ENCODE results near the gene PCDH19. TPM values are rescaled to one million over a fixed set of nuclear protein-coding genes. Genes with fewer than 3 reads are reported as not detected.

Gene PCDH19
- total and polyA plus RNA-seq, 10 of the 15 experiments (the other 5 are each of a cell fraction or from before 2014, with no cell fraction given) = 0.01 TPM; not detected in 9

GRCh38 chrX:100296183-100296753, 113.8 kb downstream of the PCDH19 start:
- no peaks in the 10 kb centered on the region for H3K79me2 ChIP-seq (ENCODE audit: control insufficient read depth, insufficient read depth, low read length)
- no peak overlapping the region for H3K4me2 ChIP-seq (ENCODE audit: control insufficient read depth, insufficient read depth)
- 39% methylated on average over 21 of the region's 21 CpGs for WGBS (ENCODE audit: insufficient coverage, insufficient replicate concordance, low lambda C conversion rate, missing lambda C conversion rate)
- ChIA-PET CTCF (no interaction called here), POLR2A (no interaction called here), SMC1A (ENCODE audit: uncharacterized antibody, unreplicated experiment) (interaction anchor here (1.1 kb wide), 1 partner anchor 9 kb away, joined by 3 read pairs; no protein-coding TSS in a partner anchor), RAD21 (ENCODE audit: unreplicated experiment) (no interaction called here)
- in situ Hi-C loops (cut with MboI) (no loop called here), intact Hi-C loops (cut with micrococcal nuclease; ENCODE audit: unreplicated experiment) (no loop called here)
- no peaks in the 10 kb centered on the region for H3K9me3 ChIP-seq (replicated peaks; ENCODE audit: control insufficient read depth, insufficient read depth, low read length)
- BruUV-seq (replicated peaks) = no TSS peak
- H3K27me3 ChIP-seq (replicated peaks in 1 of 2; ENCODE audit: control insufficient read depth in 2 of 2, insufficient read depth in 2 of 2, low read length in 1 of 2) = no peaks in the 10 kb centered on the region
- no peak overlapping the region for H3K27ac ChIP-seq (ENCODE audit: control insufficient read depth, insufficient read depth)
- H3K4me1 ChIP-seq (ENCODE audit: control insufficient read depth, insufficient read depth, low read length) = no peaks in the 10 kb centered on the region
- no peak for ATAC-seq
- H2AFZ ChIP-seq (ENCODE audit: control insufficient read depth, low read depth, low read length) = no peak overlapping the region
- H3K9ac ChIP-seq (ENCODE audit: control insufficient read depth, insufficient read depth, low read length) = no peak overlapping the region
- H3K36me3 ChIP-seq (ENCODE audit: control insufficient read depth in 2 of 2, insufficient read depth in 2 of 2, low read length in 1 of 2) = no peaks in the 10 kb centered on the region
- no peak for FAIRE-seq
- DNase-seq (ENCODE audit: low read depth, low spot score) = no peak
- no peak overlapping the region for H3K4me3 ChIP-seq
- H4K20me1 ChIP-seq (ENCODE audit: control insufficient read depth, insufficient read depth) = no peaks in the 10 kb centered on the region
- no peak for TF ChIP-seq NRF1 (conservative IDR thresholded peaks at IDR 0.05; ENCODE audit: low read depth, low read length)
- TF ChIP-seq, protein P1, sequence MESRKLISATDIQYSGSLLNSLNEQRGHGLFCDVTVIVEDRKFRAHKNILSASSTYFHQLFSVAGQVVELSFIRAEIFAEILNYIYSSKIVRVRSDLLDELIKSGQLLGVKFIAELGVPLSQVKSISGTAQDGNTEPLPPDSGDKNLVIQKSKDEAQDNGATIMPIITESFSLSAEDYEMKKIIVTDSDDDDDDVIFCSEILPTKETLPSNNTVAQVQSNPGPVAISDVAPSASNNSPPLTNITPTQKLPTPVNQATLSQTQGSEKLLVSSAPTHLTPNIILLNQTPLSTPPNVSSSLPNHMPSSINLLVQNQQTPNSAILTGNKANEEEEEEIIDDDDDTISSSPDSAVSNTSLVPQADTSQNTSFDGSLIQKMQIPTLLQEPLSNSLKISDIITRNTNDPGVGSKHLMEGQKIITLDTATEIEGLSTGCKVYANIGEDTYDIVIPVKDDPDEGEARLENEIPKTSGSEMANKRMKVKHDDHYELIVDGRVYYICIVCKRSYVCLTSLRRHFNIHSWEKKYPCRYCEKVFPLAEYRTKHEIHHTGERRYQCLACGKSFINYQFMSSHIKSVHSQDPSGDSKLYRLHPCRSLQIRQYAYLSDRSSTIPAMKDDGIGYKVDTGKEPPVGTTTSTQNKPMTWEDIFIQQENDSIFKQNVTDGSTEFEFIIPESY (IDR thresholded peaks at IDR 0.05) = no peak
- TF ChIP-seq BCLAF1 (IDR thresholded peaks at IDR 0.05) = no peak
- TF ChIP-seq MYC (IDR thresholded peaks at IDR 0.05; ENCODE audit: insufficient read depth, insufficient read length, insufficient replicate concordance, low read length, severe bottlenecking) = no peak
- TF ChIP-seq KAT2A (conservative IDR thresholded peaks at IDR 0.05; ENCODE audit: control insufficient read depth, low read depth, low read length) = no peak
- no peak for TF ChIP-seq TCF3 (IDR thresholded peaks at IDR 0.05; ENCODE audit: borderline replicate concordance, insufficient read depth, low read depth, low read length)
- TF ChIP-seq FOS (IDR thresholded peaks at IDR 0.05; ENCODE audit: borderline replicate concordance, extremely low read depth, insufficient read length) = no peak
- no peak for TF ChIP-seq IKZF1 (conservative IDR thresholded peaks at IDR 0.05)
- no peak for TF ChIP-seq BCL3 (IDR thresholded peaks at IDR 0.05; ENCODE audit: borderline replicate concordance, insufficient read depth, low read depth, low read length, poor library complexity, severe bottlenecking)
- no peak for TF ChIP-seq SUPT20H (IDR thresholded peaks at IDR 0.05; ENCODE audit: borderline replicate concordance, control insufficient read depth, low read depth, low read length)
- TF ChIP-seq NR2F1 (conservative IDR thresholded peaks at IDR 0.05) = no peak
- TF ChIP-seq, protein P2, sequence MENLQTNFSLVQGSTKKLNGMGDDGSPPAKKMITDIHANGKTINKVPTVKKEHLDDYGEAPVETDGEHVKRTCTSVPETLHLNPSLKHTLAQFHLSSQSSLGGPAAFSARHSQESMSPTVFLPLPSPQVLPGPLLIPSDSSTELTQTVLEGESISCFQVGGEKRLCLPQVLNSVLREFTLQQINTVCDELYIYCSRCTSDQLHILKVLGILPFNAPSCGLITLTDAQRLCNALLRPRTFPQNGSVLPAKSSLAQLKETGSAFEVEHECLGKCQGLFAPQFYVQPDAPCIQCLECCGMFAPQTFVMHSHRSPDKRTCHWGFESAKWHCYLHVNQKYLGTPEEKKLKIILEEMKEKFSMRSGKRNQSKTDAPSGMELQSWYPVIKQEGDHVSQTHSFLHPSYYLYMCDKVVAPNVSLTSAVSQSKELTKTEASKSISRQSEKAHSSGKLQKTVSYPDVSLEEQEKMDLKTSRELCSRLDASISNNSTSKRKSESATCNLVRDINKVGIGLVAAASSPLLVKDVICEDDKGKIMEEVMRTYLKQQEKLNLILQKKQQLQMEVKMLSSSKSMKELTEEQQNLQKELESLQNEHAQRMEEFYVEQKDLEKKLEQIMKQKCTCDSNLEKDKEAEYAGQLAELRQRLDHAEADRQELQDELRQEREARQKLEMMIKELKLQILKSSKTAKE (IDR thresholded peaks at IDR 0.05; ENCODE audit: low read depth, poor library complexity, severe bottlenecking) = no peak
- TF ChIP-seq HDGF (IDR thresholded peaks at IDR 0.05) = no peak
- no peak for TF ChIP-seq RELA (IDR thresholded peaks at IDR 0.05; ENCODE audit: borderline replicate concordance, partially characterized antibody)

Data from GM12878 (cell line).